CD4-positive, alpha-beta T cell treated with Interleukin-10 for 1 hour (primary cell): ENCODE results near the gene TNFRSF9.

Experiments used
- DNase-seq: peaks from one replicate; pipeline ENCODE4 v3.0.0-alpha.2; 2020

The TNFRSF9 gene

DNA sequence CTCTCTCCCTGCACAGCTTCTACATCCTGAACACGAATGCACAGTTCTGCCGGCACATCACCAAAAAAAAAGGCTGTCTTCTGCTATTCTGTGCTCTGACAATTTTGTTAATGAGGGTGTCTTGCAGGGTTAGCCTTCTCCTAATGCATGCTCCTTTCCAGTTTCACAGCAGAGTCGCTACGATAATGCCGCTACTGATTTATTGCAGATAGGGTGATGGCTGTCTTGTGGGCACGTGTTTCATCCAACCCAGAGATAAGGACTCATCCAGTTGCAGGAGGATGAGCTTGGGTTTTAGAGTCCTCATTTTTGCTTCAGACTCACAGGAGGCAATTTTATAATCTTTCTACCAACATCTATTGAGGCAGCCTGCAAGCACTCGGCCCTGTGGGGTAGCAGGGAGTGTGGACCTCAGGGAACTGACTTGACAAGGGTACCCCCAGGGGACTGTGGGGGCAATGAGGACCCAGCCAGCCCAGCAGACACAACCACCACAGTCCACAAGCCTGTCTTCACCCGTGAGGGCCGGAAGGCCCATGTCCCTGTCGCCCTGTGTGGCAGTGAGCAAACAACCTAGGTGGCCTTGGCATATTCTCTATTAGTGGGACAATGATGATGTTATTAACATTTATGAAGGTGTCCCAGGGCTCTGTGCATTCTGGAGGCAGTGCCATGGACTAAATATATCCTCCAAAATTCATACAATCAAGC, 72.4 kb downstream of the TNFRSF9 start:
- no peak for DNase-seq

DNA sequence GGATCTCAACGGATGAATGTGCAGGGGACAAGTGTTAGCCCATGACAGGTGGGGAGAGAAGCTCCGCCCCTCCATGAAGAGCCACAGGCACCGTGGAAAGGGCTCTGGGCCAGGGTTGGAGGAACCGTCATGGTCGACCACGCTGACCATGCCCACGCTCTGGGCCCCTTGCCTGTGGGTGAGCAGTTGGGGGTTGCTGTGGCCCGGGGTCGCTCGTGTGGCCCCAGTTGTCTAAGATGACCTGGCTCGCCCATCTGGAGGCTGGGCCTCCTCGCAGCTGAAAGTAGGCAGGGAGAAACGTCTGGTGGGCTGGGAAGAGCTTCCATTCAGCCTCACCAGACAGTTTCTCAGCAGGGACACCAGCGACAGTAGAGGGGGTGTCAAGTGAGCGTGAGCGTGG, 74.7 kb downstream of the TNFRSF9 start:
- DNase-seq, result no peak
